ENCODE data around the gene C14orf180. TPM values are rescaled to one million over a fixed set of nuclear protein-coding genes. Genes with fewer than 3 reads are reported as not detected.

C14orf180 gene
- total and polyA plus RNA-seq, 3 experiments from 2014 or later: not detected

Other genes starting within 250 kb of the C14orf180 start
- under 1 TPM in 1 of 2 experiments, not detected in 1; 0.31 TPM for gene TMEM179, start 25.0 kb downstream of the C14orf180 start, total RNA-seq
- gene TMEM179, start 25.0 kb downstream of the C14orf180 start, polyA plus RNA-seq: not detected
- 10 to 100 TPM; 55.9 to 56.3 TPM for gene INF2, start 109.9 kb downstream of the C14orf180 start, total RNA-seq
- 4.6 TPM for gene INF2, start 109.9 kb downstream of the C14orf180 start, polyA plus RNA-seq
- gene ADSS1, start 144.5 kb downstream of the C14orf180 start, total RNA-seq: 1 to 10 TPM; 1.4 to 1.5 TPM
- 1.6 TPM for gene ADSS1, start 144.5 kb downstream of the C14orf180 start, polyA plus RNA-seq
- 100 to 1,000 TPM; 150 to 175 TPM for gene SIVA1, start 173.4 kb downstream of the C14orf180 start, total RNA-seq
- gene SIVA1, start 173.4 kb downstream of the C14orf180 start, polyA plus RNA-seq: 227 TPM
- 100 to 1,000 TPM; 147 to 150 TPM for gene AKT1, start 216.0 kb downstream of the C14orf180 start, total RNA-seq
- 34.1 TPM for gene AKT1, start 216.0 kb downstream of the C14orf180 start, polyA plus RNA-seq
- gene ZBTB42, start 221.3 kb downstream of the C14orf180 start, total RNA-seq: 1 to 10 TPM; 3.3 to 3.5 TPM
- 2.7 TPM for gene ZBTB42, start 221.3 kb downstream of the C14orf180 start, polyA plus RNA-seq

All from CD8-positive, alpha-beta memory T cell (primary cell).